K562 (cell line): ENCODE measurements around the gene WDR76. TPM values are rescaled to one million over a fixed set of nuclear protein-coding genes. Genes with fewer than 3 reads are reported as not detected.

Experiments
- FOXJ2 ChIP-seq: fragments of 200-800 bp; sonication (Bioruptor generic); IDR thresholded peaks from 2 replicates; pipeline ENCODE4 v1.6.1; 2016; ENCODE audit warnings: missing genetic modification characterization, missing compliant biosample characterization
- KLF6 ChIP-seq: fragments of 250-450 bp; sonication (Bioruptor Pico); IDR thresholded peaks from 2 replicates; pipeline ENCODE4 v1.4.0; 2020; ENCODE audit warnings: mild to moderate bottlenecking, moderate library complexity, borderline replicate concordance
- MED1 ChIP-seq: sonication (generic); formaldehyde crosslinking; IDR thresholded peaks from 2 replicates; pipeline ENCODE4 v1.8.1; 2023; ENCODE audit warnings: missing genetic modification reagents, borderline replicate concordance
- MTA3 ChIP-seq: fragments of 450-650 bp; formaldehyde crosslinking; IDR thresholded peaks from 2 replicates; pipeline ENCODE4 v1.6.1; 2017; ENCODE audit warnings: mild to moderate bottlenecking, borderline replicate concordance
- POLR2A ChIP-seq: fragments of 450-650 bp; conservative IDR thresholded peaks from 2 replicates; pipeline ENCODE4 v1.6.1; 2016
- POLR2AphosphoS5 ChIP-seq: IDR thresholded peaks from 2 replicates; pipeline ENCODE4 v1.6.1; 2011; ENCODE audit warnings: mild to moderate bottlenecking, low read depth, low read length, moderate library complexity; ENCODE audit not compliant: control insufficient read depth, insufficient read depth
- PURB ChIP-seq: sonication (generic); formaldehyde crosslinking; IDR thresholded peaks from 2 replicates; pipeline ENCODE4 v1.9.0; 2021; ENCODE audit warnings: low read depth, mild to moderate bottlenecking, missing genetic modification reagents
- ZBTB17 ChIP-seq: fragments of 450-650 bp; formaldehyde crosslinking; IDR thresholded peaks from 2 replicates; pipeline ENCODE4 v1.4.0; 2020; ENCODE audit warnings: mild to moderate bottlenecking
- polyA plus RNA-seq, 8 experiments: library from polyadenylated mRNA; depleted of rRNA in 4 of 8; stranded (reverse) in 5 of 8; unstranded in 3 of 8; fragments of >200 nt; fragmentation: Nextera tagmentation in 2 of 8; fragmentation: Illumina TruSeq in 1 of 8; extraction: Ambion mirVana in 2 of 8; extraction: Trizol in 1 of 8; gene quantifications; 2 replicates each; pipeline versions ENCODE4 v1.2.1 to v1.2.3, GENCODE V29; 2011 to 2014; ENCODE audit warnings: inconsistent platforms in 1 of 8, missing spikeins in 1 of 8
- total RNA-seq, 7 experiments: library from RNA; depleted of rRNA in 6 of 7; stranded (reverse); fragments of >200 nt in 6 of 7; fragmentation: Illumina TruSeq in 2 of 7; extraction: Trizol in 2 of 7; gene quantifications; 2 replicates each; pipeline versions ENCODE4 v1.2.1 to v1.2.3, GENCODE V29; 2011 to 2021; ENCODE audit warnings: low replicate concordance in 1 of 7
- TF ChIP-seq, protein P1 (sequence below): fragments of 200-600 bp; sonication (generic); IDR thresholded peaks from one replicate; pipeline ENCODE4 v1.6.1; 2012; ENCODE audit warnings: mild to moderate bottlenecking, low read depth, low read length, inconsistent platforms
- TF ChIP-seq, protein P2 (sequence below), 2 experiments: fragments of 250-450 bp in 1 of 2; fragments of 450-650 bp in 1 of 2; sonication (Bioruptor Pico) in 1 of 2; IDR thresholded peaks; 2 replicates each; pipeline versions ENCODE4 v1.6.1 to v1.8.0; 2016 to 2021; ENCODE audit warnings: mild to moderate bottlenecking in 2 of 2, moderate library complexity in 2 of 2, missing compliant biosample characterization in 1 of 2, missing genetic modification characterization in 1 of 2

WDR76 gene
- total and polyA plus RNA-seq, 9 of the 15 experiments (the other 6 are each of a cell fraction or from before 2014, with no cell fraction given): 9.8 to 69.5 (median 44.4) TPM

GRCh38 chr15:43791993-43792760 is 34.6 kb upstream of the WDR76 start, which contains the start of gene SERF2 (continued):
- TF ChIP-seq, protein P1, sequence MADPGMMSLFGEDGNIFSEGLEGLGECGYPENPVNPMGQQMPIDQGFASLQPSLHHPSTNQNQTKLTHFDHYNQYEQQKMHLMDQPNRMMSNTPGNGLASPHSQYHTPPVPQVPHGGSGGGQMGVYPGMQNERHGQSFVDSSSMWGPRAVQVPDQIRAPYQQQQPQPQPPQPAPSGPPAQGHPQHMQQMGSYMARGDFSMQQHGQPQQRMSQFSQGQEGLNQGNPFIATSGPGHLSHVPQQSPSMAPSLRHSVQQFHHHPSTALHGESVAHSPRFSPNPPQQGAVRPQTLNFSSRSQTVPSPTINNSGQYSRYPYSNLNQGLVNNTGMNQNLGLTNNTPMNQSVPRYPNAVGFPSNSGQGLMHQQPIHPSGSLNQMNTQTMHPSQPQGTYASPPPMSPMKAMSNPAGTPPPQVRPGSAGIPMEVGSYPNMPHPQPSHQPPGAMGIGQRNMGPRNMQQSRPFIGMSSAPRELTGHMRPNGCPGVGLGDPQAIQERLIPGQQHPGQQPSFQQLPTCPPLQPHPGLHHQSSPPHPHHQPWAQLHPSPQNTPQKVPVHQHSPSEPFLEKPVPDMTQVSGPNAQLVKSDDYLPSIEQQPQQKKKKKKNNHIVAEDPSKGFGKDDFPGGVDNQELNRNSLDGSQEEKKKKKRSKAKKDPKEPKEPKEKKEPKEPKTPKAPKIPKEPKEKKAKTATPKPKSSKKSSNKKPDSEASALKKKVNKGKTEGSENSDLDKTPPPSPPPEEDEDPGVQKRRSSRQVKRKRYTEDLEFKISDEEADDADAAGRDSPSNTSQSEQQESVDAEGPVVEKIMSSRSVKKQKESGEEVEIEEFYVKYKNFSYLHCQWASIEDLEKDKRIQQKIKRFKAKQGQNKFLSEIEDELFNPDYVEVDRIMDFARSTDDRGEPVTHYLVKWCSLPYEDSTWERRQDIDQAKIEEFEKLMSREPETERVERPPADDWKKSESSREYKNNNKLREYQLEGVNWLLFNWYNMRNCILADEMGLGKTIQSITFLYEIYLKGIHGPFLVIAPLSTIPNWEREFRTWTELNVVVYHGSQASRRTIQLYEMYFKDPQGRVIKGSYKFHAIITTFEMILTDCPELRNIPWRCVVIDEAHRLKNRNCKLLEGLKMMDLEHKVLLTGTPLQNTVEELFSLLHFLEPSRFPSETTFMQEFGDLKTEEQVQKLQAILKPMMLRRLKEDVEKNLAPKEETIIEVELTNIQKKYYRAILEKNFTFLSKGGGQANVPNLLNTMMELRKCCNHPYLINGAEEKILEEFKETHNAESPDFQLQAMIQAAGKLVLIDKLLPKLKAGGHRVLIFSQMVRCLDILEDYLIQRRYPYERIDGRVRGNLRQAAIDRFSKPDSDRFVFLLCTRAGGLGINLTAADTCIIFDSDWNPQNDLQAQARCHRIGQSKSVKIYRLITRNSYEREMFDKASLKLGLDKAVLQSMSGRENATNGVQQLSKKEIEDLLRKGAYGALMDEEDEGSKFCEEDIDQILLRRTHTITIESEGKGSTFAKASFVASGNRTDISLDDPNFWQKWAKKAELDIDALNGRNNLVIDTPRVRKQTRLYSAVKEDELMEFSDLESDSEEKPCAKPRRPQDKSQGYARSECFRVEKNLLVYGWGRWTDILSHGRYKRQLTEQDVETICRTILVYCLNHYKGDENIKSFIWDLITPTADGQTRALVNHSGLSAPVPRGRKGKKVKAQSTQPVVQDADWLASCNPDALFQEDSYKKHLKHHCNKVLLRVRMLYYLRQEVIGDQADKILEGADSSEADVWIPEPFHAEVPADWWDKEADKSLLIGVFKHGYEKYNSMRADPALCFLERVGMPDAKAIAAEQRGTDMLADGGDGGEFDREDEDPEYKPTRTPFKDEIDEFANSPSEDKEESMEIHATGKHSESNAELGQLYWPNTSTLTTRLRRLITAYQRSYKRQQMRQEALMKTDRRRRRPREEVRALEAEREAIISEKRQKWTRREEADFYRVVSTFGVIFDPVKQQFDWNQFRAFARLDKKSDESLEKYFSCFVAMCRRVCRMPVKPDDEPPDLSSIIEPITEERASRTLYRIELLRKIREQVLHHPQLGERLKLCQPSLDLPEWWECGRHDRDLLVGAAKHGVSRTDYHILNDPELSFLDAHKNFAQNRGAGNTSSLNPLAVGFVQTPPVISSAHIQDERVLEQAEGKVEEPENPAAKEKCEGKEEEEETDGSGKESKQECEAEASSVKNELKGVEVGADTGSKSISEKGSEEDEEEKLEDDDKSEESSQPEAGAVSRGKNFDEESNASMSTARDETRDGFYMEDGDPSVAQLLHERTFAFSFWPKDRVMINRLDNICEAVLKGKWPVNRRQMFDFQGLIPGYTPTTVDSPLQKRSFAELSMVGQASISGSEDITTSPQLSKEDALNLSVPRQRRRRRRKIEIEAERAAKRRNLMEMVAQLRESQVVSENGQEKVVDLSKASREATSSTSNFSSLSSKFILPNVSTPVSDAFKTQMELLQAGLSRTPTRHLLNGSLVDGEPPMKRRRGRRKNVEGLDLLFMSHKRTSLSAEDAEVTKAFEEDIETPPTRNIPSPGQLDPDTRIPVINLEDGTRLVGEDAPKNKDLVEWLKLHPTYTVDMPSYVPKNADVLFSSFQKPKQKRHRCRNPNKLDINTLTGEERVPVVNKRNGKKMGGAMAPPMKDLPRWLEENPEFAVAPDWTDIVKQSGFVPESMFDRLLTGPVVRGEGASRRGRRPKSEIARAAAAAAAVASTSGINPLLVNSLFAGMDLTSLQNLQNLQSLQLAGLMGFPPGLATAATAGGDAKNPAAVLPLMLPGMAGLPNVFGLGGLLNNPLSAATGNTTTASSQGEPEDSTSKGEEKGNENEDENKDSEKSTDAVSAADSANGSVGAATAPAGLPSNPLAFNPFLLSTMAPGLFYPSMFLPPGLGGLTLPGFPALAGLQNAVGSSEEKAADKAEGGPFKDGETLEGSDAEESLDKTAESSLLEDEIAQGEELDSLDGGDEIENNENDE: no peak
- TF ChIP-seq KLF6 (CRISPR knock-in tag): peak; percentile 97
- TF ChIP-seq, protein P2, sequence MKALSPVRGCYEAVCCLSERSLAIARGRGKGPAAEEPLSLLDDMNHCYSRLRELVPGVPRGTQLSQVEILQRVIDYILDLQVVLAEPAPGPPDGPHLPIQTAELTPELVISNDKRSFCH (CRISPR knock-in tag; IDR thresholded peaks at IDR 0.05): no peak
- TF ChIP-seq, protein P2 (tag; IDR thresholded peaks at IDR 0.05): peak; percentile 70; the same call in 1 of the 2 replicates
- peak; percentile 59; the same call in 1 of the 2 replicates for TF ChIP-seq MTA3
- TF ChIP-seq POLR2AphosphoS5: peak; percentile 71
- TF ChIP-seq ZBTB17: 0 out of 2 replicates have a peak, but pooled peaks have one; percentile 28
- TF ChIP-seq MED1 (CRISPR knock-in tag): 0 out of 2 replicates have a peak, but pooled peaks have one; percentile 30
- TF ChIP-seq FOXJ2 (tag): 0 out of 2 replicates have a peak, but pooled peaks have one; percentile 66
- peak; percentile 98 for TF ChIP-seq POLR2A
- no peak for TF ChIP-seq PURB (CRISPR knock-in tag)
